ENCODE results near the gene NUDCD3.
A peak's percentile ranks its signal among the peaks of the same experiment; 100 is the strongest.

NUDCD3 gene

GRCh38 chr7:44380831-44381493 lies 109.5 kb downstream of the NUDCD3 start:
- DNase-seq = no peak

GRCh38 chr7:44380189-44380830 lies 110.1 kb downstream of the NUDCD3 start:
- DNase-seq = no peak

GRCh38 chr7:44379366-44380188 lies 110.9 kb downstream of the NUDCD3 start:
- no peak for DNase-seq

- no peak for DNase-seq
These were observed 111.7 kb downstream of the NUDCD3 start for GRCh38 chr7:44378744-44379143.

- no peak for DNase-seq
These were observed 112.6 kb downstream of the NUDCD3 start for GRCh38 chr7:44377681-44378421.

- no peak for DNase-seq
These were observed 113.4 kb downstream of the NUDCD3 start for GRCh38 chr7:44377134-44377463.

GRCh38 chr7:44376429-44377133 lies 113.9 kb downstream of the NUDCD3 start:
- DNase-seq = no peak

GRCh38 chr7:44375926-44376342 lies 114.5 kb downstream of the NUDCD3 start:
- DNase-seq = no peak

- peak; percentile 28 for DNase-seq
These were observed 115.2 kb downstream of the NUDCD3 start for GRCh38 chr7:44375236-44375699.

- DNase-seq = no peak
These were observed 116.3 kb downstream of the NUDCD3 start for GRCh38 chr7:44374007-44374763.

GRCh38 chr7:44373418-44373740 lies 117.1 kb downstream of the NUDCD3 start:
- DNase-seq = no peak

- DNase-seq = no peak
These were observed 117.7 kb downstream of the NUDCD3 start for GRCh38 chr7:44372560-44373417.

- DNase-seq = no peak
These were observed 121.6 kb downstream of the NUDCD3 start for GRCh38 chr7:44368885-44369284.

GRCh38 chr7:44368455-44368854 lies 122.0 kb downstream of the NUDCD3 start:
- no peak for DNase-seq

GRCh38 chr7:44367475-44368043 lies 122.9 kb downstream of the NUDCD3 start:
- DNase-seq = no peak

GRCh38 chr7:44366986-44367385 lies 123.5 kb downstream of the NUDCD3 start:
- DNase-seq = no peak

GRCh38 chr7:44353668-44354067 lies 136.8 kb downstream of the NUDCD3 start:
- no peak for DNase-seq

- DNase-seq = no peak
These were observed 141.3 kb downstream of the NUDCD3 start for GRCh38 chr7:44348851-44349781.

- DNase-seq = peak; percentile 44
These were observed 142.2 kb downstream of the NUDCD3 start for GRCh38 chr7:44348300-44348699.

Measured in NCI-H146 (cell line).